Nephron progenitor cell (in vitro differentiated cells): Measurements from ENCODE around the gene SLC25A11.

Source experiments
- DNase-seq: peaks from one replicate; pipeline ENCODE4 v3.0.0; 2021
- H3K27ac Mint-ChIP-seq: 2 replicates; pipeline ENCODE4 v1.8.0; 2021; ENCODE audit warnings: mild to moderate bottlenecking, moderate library complexity, mixed read lengths
- H3K27me3 Mint-ChIP-seq: 2 replicates; pipeline ENCODE4 v1.8.0; 2021; ENCODE audit warnings: mild to moderate bottlenecking, low read depth, mixed read lengths; ENCODE audit not compliant: poor library complexity
- H3K36me3 Mint-ChIP-seq: 2 replicates; pipeline ENCODE4 v1.8.0; 2021; ENCODE audit warnings: low read depth, mixed read lengths
- H3K4me1 Mint-ChIP-seq: 2 replicates; pipeline ENCODE4 v1.8.0; 2021; ENCODE audit warnings: mixed read lengths
- H3K4me3 Mint-ChIP-seq: 2 replicates; pipeline ENCODE4 v1.8.0; 2021; ENCODE audit warnings: mild to moderate bottlenecking, moderate library complexity, mixed read lengths
- H3K9me3 Mint-ChIP-seq: 2 replicates; pipeline ENCODE4 v1.8.0; 2021; ENCODE audit warnings: mild to moderate bottlenecking, moderate library complexity, mixed read lengths
- TF ChIP-seq, protein P1 (sequence below): fragments of 200-600 bp; sonication (generic); IDR thresholded peaks from 2 replicates; pipeline ENCODE4 v1.5.0; 2021; ENCODE audit warnings: antibody characterized with exemption

Gene SLC25A11

DNA sequence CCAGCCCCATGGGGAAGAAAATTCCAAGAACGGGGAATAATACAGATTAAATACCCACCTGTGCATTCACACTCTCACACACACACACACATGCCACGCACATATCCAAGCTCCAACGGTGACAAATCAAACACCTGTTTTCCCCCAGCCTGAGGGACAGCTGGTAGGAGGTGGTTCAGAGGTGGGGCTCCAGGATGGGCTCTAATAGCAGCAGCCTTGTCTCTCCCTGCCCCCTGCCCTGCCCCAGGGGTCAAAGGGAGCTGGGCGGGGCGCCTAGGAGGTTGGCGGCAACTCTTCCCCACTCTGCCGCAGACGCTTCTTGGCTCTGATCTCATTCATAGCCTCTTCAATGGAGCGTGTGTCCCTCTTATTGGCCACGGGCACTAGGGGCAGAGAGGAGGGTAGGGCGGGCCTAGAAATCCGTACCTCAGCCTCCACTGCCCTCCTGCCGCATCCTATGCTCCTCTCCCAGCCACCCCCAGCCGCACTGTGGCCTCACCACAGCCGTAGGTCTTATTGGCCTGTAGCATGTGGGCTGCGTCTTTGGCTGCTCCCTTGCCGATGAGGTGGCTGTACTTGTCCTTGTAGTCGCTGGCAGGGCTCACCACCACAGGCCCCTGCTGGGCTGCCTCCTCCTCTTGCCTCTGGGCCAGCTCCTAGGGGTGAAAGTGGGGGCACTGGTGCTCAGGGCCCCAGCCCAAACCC, 19.6 kb upstream of the SLC25A11 start:
- no peak for DNase-seq
- peaks cover 67% of the 10 kb centered on the region for H3K36me3 Mint-ChIP-seq
- no peaks in the 10 kb centered on the region for H3K9me3 Mint-ChIP-seq
- TF ChIP-seq, protein P1, sequence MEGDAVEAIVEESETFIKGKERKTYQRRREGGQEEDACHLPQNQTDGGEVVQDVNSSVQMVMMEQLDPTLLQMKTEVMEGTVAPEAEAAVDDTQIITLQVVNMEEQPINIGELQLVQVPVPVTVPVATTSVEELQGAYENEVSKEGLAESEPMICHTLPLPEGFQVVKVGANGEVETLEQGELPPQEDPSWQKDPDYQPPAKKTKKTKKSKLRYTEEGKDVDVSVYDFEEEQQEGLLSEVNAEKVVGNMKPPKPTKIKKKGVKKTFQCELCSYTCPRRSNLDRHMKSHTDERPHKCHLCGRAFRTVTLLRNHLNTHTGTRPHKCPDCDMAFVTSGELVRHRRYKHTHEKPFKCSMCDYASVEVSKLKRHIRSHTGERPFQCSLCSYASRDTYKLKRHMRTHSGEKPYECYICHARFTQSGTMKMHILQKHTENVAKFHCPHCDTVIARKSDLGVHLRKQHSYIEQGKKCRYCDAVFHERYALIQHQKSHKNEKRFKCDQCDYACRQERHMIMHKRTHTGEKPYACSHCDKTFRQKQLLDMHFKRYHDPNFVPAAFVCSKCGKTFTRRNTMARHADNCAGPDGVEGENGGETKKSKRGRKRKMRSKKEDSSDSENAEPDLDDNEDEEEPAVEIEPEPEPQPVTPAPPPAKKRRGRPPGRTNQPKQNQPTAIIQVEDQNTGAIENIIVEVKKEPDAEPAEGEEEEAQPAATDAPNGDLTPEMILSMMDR = no peak
- H3K27ac Mint-ChIP-seq = peak overlapping the region; percentile 86
- peaks cover 2% of the 10 kb centered on the region for H3K27me3 Mint-ChIP-seq
- peaks cover 30% of the 10 kb centered on the region for H3K4me1 Mint-ChIP-seq
- no peak overlapping the region for H3K4me3 Mint-ChIP-seq

DNA sequence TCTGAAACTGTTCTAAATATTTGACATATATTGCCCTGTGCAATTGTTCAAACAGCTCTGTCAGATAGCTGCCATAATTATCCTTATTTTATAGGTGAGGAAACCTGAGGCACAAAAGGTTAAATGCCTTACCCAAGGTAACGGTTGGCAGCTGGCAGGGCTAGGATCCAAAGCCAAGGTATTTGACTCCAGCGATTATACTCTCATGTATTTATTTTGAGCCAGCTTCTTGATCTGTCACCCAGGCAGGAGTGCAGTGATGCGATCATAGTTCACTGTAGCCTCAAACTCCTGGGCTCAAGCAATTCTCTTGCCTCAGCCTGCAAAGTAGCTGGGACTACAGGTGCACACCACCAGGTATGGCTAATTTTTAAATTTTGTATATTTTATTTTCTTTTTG, 18.3 kb upstream of the SLC25A11 start:
- no peak overlapping the region for H3K27ac Mint-ChIP-seq
- H3K4me3 Mint-ChIP-seq = no peak overlapping the region
- peaks cover 42% of the 10 kb centered on the region for H3K4me1 Mint-ChIP-seq
- DNase-seq = no peak
- TF ChIP-seq, protein P1 = no peak
- no peaks in the 10 kb centered on the region for H3K9me3 Mint-ChIP-seq
- H3K36me3 Mint-ChIP-seq = peaks cover 66% of the 10 kb centered on the region
- H3K27me3 Mint-ChIP-seq = peaks cover 2% of the 10 kb centered on the region

DNA sequence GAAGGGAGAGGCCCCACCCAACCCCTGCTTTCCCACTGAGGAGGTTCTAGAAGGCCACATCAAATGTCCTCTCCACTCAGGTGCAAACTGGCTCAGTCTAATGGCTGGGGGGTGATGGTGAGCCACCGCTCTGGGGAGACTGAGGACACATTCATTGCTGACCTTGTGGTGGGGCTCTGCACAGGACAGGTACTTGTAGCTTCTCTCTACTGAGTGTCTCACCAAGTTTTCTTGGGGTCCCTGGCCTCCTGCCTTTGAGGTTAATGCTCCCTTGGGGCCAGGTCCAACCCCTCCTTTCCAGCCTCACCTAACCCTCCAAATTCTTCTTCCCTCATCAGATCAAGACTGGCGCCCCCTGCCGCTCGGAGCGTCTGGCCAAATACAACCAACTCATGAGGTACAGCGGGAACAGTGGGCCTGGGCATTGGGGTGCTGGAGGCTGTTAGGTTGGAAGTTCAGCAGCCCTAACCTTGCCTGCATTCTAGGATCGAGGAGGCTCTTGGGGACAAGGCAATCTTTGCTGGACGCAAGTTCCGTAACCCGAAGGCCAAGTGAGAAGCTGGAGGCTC, 16.7 kb upstream of the SLC25A11 start:
- peaks cover 5% of the 10 kb centered on the region for H3K27me3 Mint-ChIP-seq
- peaks cover 53% of the 10 kb centered on the region for H3K4me1 Mint-ChIP-seq
- H3K9me3 Mint-ChIP-seq = no peaks in the 10 kb centered on the region
- peaks cover 60% of the 10 kb centered on the region for H3K36me3 Mint-ChIP-seq
- H3K27ac Mint-ChIP-seq = no peak overlapping the region
- no peak for DNase-seq
- TF ChIP-seq, protein P1 = no peak
- H3K4me3 Mint-ChIP-seq = no peak overlapping the region

DNA sequence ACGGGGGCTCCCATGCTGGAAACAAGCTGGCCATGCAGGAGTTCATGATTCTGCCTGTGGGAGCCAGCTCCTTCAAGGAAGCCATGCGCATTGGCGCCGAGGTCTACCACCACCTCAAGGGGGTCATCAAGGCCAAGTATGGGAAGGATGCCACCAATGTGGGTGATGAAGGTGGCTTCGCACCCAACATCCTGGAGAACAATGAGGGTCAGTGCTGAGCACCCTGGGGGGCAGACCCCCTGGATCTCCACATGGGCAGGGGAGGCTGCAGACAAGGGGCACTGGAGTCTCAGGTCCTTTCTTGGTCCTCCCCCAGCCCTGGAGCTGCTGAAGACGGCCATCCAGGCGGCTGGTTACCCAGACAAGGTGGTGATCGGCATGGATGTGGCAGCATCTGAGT, 15.2 kb upstream of the SLC25A11 start:
- H3K4me3 Mint-ChIP-seq = no peak overlapping the region
- peaks cover 50% of the 10 kb centered on the region for H3K36me3 Mint-ChIP-seq
- H3K27me3 Mint-ChIP-seq = peaks cover 5% of the 10 kb centered on the region
- H3K4me1 Mint-ChIP-seq = peaks cover 59% of the 10 kb centered on the region
- no peak overlapping the region for H3K27ac Mint-ChIP-seq
- no peaks in the 10 kb centered on the region for H3K9me3 Mint-ChIP-seq
- DNase-seq = no peak
- TF ChIP-seq, protein P1 = no peak

DNA sequence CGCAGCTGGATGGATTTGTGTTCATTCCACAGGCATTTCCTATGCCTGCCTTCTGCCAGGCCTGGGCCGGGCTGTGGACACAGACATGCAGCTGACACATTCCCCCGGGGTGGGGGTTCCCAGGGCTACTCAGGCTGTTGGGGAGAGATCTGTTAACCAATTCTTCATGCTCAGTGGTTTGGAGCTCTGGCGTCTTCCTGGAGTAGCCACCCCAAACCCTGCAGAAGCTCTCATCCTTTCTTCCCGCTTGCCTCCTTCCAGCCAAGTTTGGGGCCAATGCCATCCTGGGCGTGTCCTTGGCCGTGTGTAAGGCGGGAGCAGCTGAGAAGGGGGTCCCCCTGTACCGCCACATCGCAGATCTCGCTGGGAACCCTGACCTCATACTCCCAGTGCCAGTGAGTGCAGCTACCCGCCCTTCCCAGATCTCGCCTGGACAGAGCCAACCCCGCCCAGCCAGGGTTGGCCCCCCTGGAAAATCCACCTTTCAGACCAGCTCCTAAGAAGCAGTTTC, 13.7 kb upstream of the SLC25A11 start:
- Mint-ChIP-seq H3K27ac (peak overlapping the region; percentile 60), H3K9me3 (no peaks in the 10 kb centered on the region), H3K27me3 (peaks cover 5% of the 10 kb centered on the region), H3K36me3 (peaks cover 37% of the 10 kb centered on the region), H3K4me3 (peak overlapping the region; percentile 62), H3K4me1 (peaks cover 49% of the 10 kb centered on the region)
- TF ChIP-seq, protein P1 = no peak
- no peak for DNase-seq
